HG03575 (cell line): ENCODE measurements around the gene ODF2.
"Not testable (repeated sequence)": the region's sequence is repeated elsewhere in the genome, so short reads cannot be mapped to it uniquely, and the experiment has no call there.

Experiments
- ATAC-seq: cut with Tn5 transposase; IDR thresholded peaks from one replicate; pipeline ENCODE4 v1.9.1; 2021; ENCODE audit not compliant: unreplicated experiment, insufficient number of reproducible peaks, low FRiP score; ENCODE audit errors: extremely low read depth

Gene ODF2

GRCh38 chr9:128422022-128422782, 33.6 kb upstream of the ODF2 start:
- ATAC-seq: not testable (repeated sequence)

GRCh38 chr9:128422783-128423150, 33.0 kb upstream of the ODF2 start:
- no peak for ATAC-seq

- ATAC-seq: not testable (repeated sequence)
Measured at GRCh38 chr9:128423356-128423755, 32.5 kb upstream of the ODF2 start.

GRCh38 chr9:128424268-128424780, 31.5 kb upstream of the ODF2 start:
- no peak for ATAC-seq

GRCh38 chr9:128428644-128429512, 26.9 kb upstream of the ODF2 start:
- ATAC-seq: no peak

- ATAC-seq: no peak
Measured at GRCh38 chr9:128429513-128430086, 26.2 kb upstream of the ODF2 start.

- no peak for ATAC-seq
Measured at GRCh38 chr9:128431207-128431606, 24.6 kb upstream of the ODF2 start.

GRCh38 chr9:128434340-128434739, 21.5 kb upstream of the ODF2 start:
- no peak for ATAC-seq

- no peak for ATAC-seq
Measured at GRCh38 chr9:128435611-128436010, 20.2 kb upstream of the ODF2 start.

- ATAC-seq: no peak
Measured at GRCh38 chr9:128438343-128439109, 17.3 kb upstream of the ODF2 start.

- ATAC-seq: no peak
Measured at GRCh38 chr9:128439273-128439672, 16.5 kb upstream of the ODF2 start.

GRCh38 chr9:128442150-128442549, 13.7 kb upstream of the ODF2 start:
- no peak for ATAC-seq

GRCh38 chr9:128446505-128446904, 9.3 kb upstream of the ODF2 start:
- ATAC-seq: not testable (repeated sequence)

GRCh38 chr9:128448746-128449145, 7.1 kb upstream of the ODF2 start:
- ATAC-seq: no peak

GRCh38 chr9:128454991-128455390, 815 bp upstream of the ODF2 start:
- no peak for ATAC-seq

GRCh38 chr9:128456613-128457061, 831 bp downstream of the ODF2 start:
- no peak for ATAC-seq

- ATAC-seq: no peak
Measured at GRCh38 chr9:128457207-128457606, 1.4 kb downstream of the ODF2 start.

GRCh38 chr9:128459011-128459410, 3.2 kb downstream of the ODF2 start:
- ATAC-seq: no peak

- ATAC-seq: no peak
Measured at GRCh38 chr9:128469070-128469469, 13.3 kb downstream of the ODF2 start.
